GM12874 (cell line): ENCODE results near the gene PCBP3.

Experiments used
- CTCF ChIP-seq: IDR thresholded peaks from 2 replicates; pipeline ENCODE4 v1.5.1; 2011; ENCODE audit warnings: low read depth, mild to moderate bottlenecking, control low read depth, low read length, moderate library complexity; ENCODE audit not compliant: insufficient read depth

PCBP3 gene

GRCh38 chr21:45749974-45750373 lies 106.4 kb downstream of the PCBP3 start:
- no peak for TF ChIP-seq CTCF

GRCh38 chr21:45750936-45751335 lies 107.4 kb downstream of the PCBP3 start:
- TF ChIP-seq CTCF = no peak

GRCh38 chr21:45753445-45753844 lies 109.9 kb downstream of the PCBP3 start:
- TF ChIP-seq CTCF = no peak

- TF ChIP-seq CTCF = no peak
These were observed 112.5 kb downstream of the PCBP3 start for GRCh38 chr21:45756029-45756428.

- no peak for TF ChIP-seq CTCF
These were observed 113.1 kb downstream of the PCBP3 start for GRCh38 chr21:45756669-45757068.

GRCh38 chr21:45761704-45762103 lies 118.2 kb downstream of the PCBP3 start:
- TF ChIP-seq CTCF = no peak

GRCh38 chr21:45763074-45763473 lies 119.5 kb downstream of the PCBP3 start:
- TF ChIP-seq CTCF = no peak

GRCh38 chr21:45763506-45763905 lies 120.0 kb downstream of the PCBP3 start:
- TF ChIP-seq CTCF = no peak
